Thymus (tissue), 11 donors: ENCODE data around the gene DTNB. TPM values are rescaled to one million over a fixed set of nuclear protein-coding genes. Genes with fewer than 3 reads are reported as not detected.
A peak's percentile ranks its signal among the peaks of the same experiment; 100 is the strongest.

ENCODE experiments used
- DNase-seq, 9 donors: peaks; one replicate each; pipeline ENCODE4 v3.0.0-alpha.2; 2013; ENCODE audit warnings: low spot score in 9 of 9, low read depth in 6 of 9, missing footprints in 1 of 9
- H3K27ac ChIP-seq, 2 donors: one replicate each; pipeline ENCODE4 v1.5.1; 2013; ENCODE audit warnings: control low read depth in 1 of 2, low read depth in 1 of 2, low read length in 1 of 2, mild to moderate bottlenecking in 1 of 2, moderate library complexity in 1 of 2
- H3K27me3 ChIP-seq, 2 donors: one replicate each; pipeline ENCODE4 v1.5.1; 2013; ENCODE audit warnings: low read length in 1 of 2; ENCODE audit not compliant: control insufficient read depth in 2 of 2, insufficient read depth in 1 of 2
- H3K36me3 ChIP-seq, 2 donors: one replicate each; pipeline ENCODE4 v1.5.1; 2013; ENCODE audit warnings: low read length in 1 of 2, mild to moderate bottlenecking in 1 of 2, moderate library complexity in 1 of 2; ENCODE audit not compliant: control insufficient read depth in 2 of 2, insufficient read depth in 2 of 2
- H3K4me1 ChIP-seq, 2 donors: one replicate each; pipeline ENCODE4 v1.5.1; 2013; ENCODE audit warnings: low read length in 2 of 2; ENCODE audit not compliant: control insufficient read depth in 2 of 2, insufficient read depth in 2 of 2
- H3K4me3 ChIP-seq, 2 donors: one replicate each; pipeline ENCODE4 v1.5.1; 2013; ENCODE audit warnings: low read length in 2 of 2, control low read depth in 1 of 2, mild to moderate bottlenecking in 1 of 2
- H3K9me3 ChIP-seq, 2 donors: one replicate each; pipeline ENCODE4 v1.5.1; 2013; ENCODE audit warnings: low read length in 1 of 2, mild to moderate bottlenecking in 1 of 2; ENCODE audit not compliant: control insufficient read depth in 2 of 2, insufficient read depth in 1 of 2
- WGBS: extraction: QIAGEN DNeasy Blood & Tissue Kit; methylation state at CpG from one replicate; pipeline ENCODE4 v1.1.7; 2013; 5-methylcytosine and 5-hydroxymethylcytosine counted together
- polyA plus RNA-seq: library from polyadenylated mRNA; stranded (reverse); fragments of 200-250 nt; gene quantifications from one replicate; pipeline ENCODE4 v1.2.3, GENCODE V29; 2013
- total RNA-seq: library from RNA; stranded (reverse); fragments of 120-200 nt; gene quantifications from one replicate; pipeline ENCODE4 v1.2.4, GENCODE V29; 2013
- donor health status: healthy.

Gene DTNB
- total and polyA plus RNA-seq, 2 donors = 7.6 to 20.1 TPM

GRCh38 chr2:25479761-25480160, 193.6 kb downstream of the DTNB start:
- peaks cover 0 to 6% of the 10 kb centered on the region in 2 donors for H3K9me3 ChIP-seq
- no peak overlapping the region for H3K4me3 ChIP-seq
- H3K27me3 ChIP-seq = no peaks in the 10 kb centered on the region
- 96% methylated on average over 5 of the region's 5 CpGs for WGBS
- no peaks in the 10 kb centered on the region for H3K4me1 ChIP-seq
- H3K36me3 ChIP-seq = no peaks in the 10 kb centered on the region
- no peak for DNase-seq
- no peak overlapping the region for H3K27ac ChIP-seq

DNA sequence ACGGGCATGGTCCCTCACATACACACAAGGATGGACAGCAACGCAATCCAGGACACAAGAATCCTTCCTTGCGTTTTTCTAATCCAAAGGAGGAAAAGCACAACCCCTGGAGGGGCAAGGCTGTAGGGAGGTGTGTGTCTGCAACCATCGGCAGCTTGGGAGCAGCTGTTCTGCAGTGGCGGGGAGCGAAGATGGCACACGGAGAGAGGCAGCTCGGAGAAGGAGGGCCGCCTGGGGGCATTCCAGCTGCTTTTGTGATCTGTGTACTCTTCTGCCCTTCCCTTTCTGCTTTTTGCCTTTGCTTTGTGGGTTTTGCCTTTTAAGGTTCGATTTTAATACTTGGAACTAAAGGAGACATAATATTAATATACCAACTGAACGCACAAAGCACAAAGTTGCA, 194.6 kb downstream of the DTNB start:
- 96% methylated on average over 11 of the region's 11 CpGs for WGBS
- no peak overlapping the region for H3K27ac ChIP-seq
- H3K4me3 ChIP-seq = no peak overlapping the region
- no peaks in the 10 kb centered on the region for H3K4me1 ChIP-seq
- H3K36me3 ChIP-seq = no peaks in the 10 kb centered on the region
- H3K9me3 ChIP-seq = peaks cover 0 to 6% of the 10 kb centered on the region in 2 donors
- no peak for DNase-seq
- no peaks in the 10 kb centered on the region for H3K27me3 ChIP-seq

GRCh38 chr2:25473758-25474340, 199.5 kb downstream of the DTNB start:
- peak in 1 of 9 donors; percentile 17 for DNase-seq
- Histone ChIP-seq H3K4me3 (no peak overlapping the region), H3K4me1 (no peaks in the 10 kb centered on the region), H3K9me3 (peaks cover 0 to 6% of the 10 kb centered on the region in 2 donors), H3K27ac (peak overlapping the region in 1 of 2 donors; percentile 52), H3K36me3 (no peaks in the 10 kb centered on the region), H3K27me3 (no peaks in the 10 kb centered on the region)
- WGBS = 83% methylated on average over 12 of the region's 12 CpGs

GRCh38 chr2:25473131-25473530, 200.2 kb downstream of the DTNB start:
- WGBS = 90% methylated on average over 1 of the region's 1 CpG
- no peaks in the 10 kb centered on the region for H3K27me3 ChIP-seq
- H3K4me3 ChIP-seq = no peak overlapping the region
- H3K36me3 ChIP-seq = no peaks in the 10 kb centered on the region
- H3K9me3 ChIP-seq = peaks cover 0 to 6% of the 10 kb centered on the region in 2 donors
- H3K4me1 ChIP-seq = no peaks in the 10 kb centered on the region
- peak overlapping the region in 1 of 2 donors; percentile 0 for H3K27ac ChIP-seq
- no peak for DNase-seq

- WGBS = 99% methylated on average over 3 of the region's 3 CpGs
- Histone ChIP-seq H3K27ac (no peak overlapping the region), H3K4me1 (no peaks in the 10 kb centered on the region), H3K9me3 (peaks cover 0 to 3% of the 10 kb centered on the region in 2 donors), H3K36me3 (no peaks in the 10 kb centered on the region), H3K27me3 (no peaks in the 10 kb centered on the region), H3K4me3 (no peak overlapping the region)
- DNase-seq = no peak
These were observed 202.6 kb downstream of the DTNB start for GRCh38 chr2:25470806-25471205.

GRCh38 chr2:25467743-25468142, 205.6 kb downstream of the DTNB start:
- WGBS = 98% methylated on average over 3 of the region's 3 CpGs
- no peak for DNase-seq
- no peak overlapping the region for H3K4me3 ChIP-seq
- no peaks in the 10 kb centered on the region for H3K36me3 ChIP-seq
- H3K4me1 ChIP-seq = no peaks in the 10 kb centered on the region
- H3K27ac ChIP-seq = no peak overlapping the region
- no peaks in the 10 kb centered on the region for H3K27me3 ChIP-seq
- H3K9me3 ChIP-seq = no peaks in the 10 kb centered on the region

GRCh38 chr2:25462021-25462420, 211.4 kb downstream of the DTNB start:
- Histone ChIP-seq H3K4me3 (no peak overlapping the region), H3K36me3 (no peaks in the 10 kb centered on the region), H3K9me3 (no peaks in the 10 kb centered on the region), H3K27me3 (no peaks in the 10 kb centered on the region), H3K27ac (no peak overlapping the region), H3K4me1 (no peaks in the 10 kb centered on the region)
- WGBS = 97% methylated on average over 6 of the region's 6 CpGs
- no peak for DNase-seq

- Histone ChIP-seq H3K4me3 (no peak overlapping the region), H3K4me1 (no peaks in the 10 kb centered on the region), H3K9me3 (no peaks in the 10 kb centered on the region), H3K36me3 (no peaks in the 10 kb centered on the region), H3K27ac (no peak overlapping the region), H3K27me3 (no peaks in the 10 kb centered on the region)
- DNase-seq = no peak
- WGBS = 95% methylated on average over 7 of the region's 7 CpGs
These were observed 213.0 kb downstream of the DTNB start for GRCh38 chr2:25460261-25460905.

- peaks cover 0 to 2% of the 10 kb centered on the region in 2 donors for H3K4me1 ChIP-seq
- no peaks in the 10 kb centered on the region for H3K36me3 ChIP-seq
- no peaks in the 10 kb centered on the region for H3K9me3 ChIP-seq
- no peak overlapping the region for H3K27ac ChIP-seq
- WGBS = 98% methylated on average over 9 of the region's 9 CpGs
- H3K4me3 ChIP-seq = no peak overlapping the region
- no peaks in the 10 kb centered on the region for H3K27me3 ChIP-seq
- DNase-seq = no peak
These were observed 218.4 kb downstream of the DTNB start for GRCh38 chr2:25454824-25455611.
